Coronary artery (tissue), 2 donors: ENCODE data around the gene BMERB1.

Experiments
- DNase-seq: peaks from one replicate; pipeline ENCODE4 v3.0.0-alpha.2; 2017; ENCODE audit warnings: low spot score
- H3K27ac ChIP-seq, 2 donors: fragments of 200-600 bp; sonication (generic); one replicate each; pipeline ENCODE4 v1.5.1; 2016 to 2019
- H3K4me3 ChIP-seq: fragments of 200-600 bp; sonication (generic); 2 replicates; pipeline ENCODE4 v1.5.1; 2016; ENCODE audit warnings: mild to moderate bottlenecking, moderate library complexity
- TF ChIP-seq, protein P1 (sequence below): fragments of 200-600 bp; sonication (generic); IDR thresholded peaks from one replicate; pipeline ENCODE4 v1.5.1; 2019; ENCODE audit warnings: antibody characterized with exemption

BMERB1 gene

GRCh38 chr16:15609286-15609649, 174.9 kb downstream of the BMERB1 start:
- no peak overlapping the region for H3K27ac ChIP-seq
- DNase-seq: no peak
- no peak overlapping the region for H3K4me3 ChIP-seq
- TF ChIP-seq, protein P1, sequence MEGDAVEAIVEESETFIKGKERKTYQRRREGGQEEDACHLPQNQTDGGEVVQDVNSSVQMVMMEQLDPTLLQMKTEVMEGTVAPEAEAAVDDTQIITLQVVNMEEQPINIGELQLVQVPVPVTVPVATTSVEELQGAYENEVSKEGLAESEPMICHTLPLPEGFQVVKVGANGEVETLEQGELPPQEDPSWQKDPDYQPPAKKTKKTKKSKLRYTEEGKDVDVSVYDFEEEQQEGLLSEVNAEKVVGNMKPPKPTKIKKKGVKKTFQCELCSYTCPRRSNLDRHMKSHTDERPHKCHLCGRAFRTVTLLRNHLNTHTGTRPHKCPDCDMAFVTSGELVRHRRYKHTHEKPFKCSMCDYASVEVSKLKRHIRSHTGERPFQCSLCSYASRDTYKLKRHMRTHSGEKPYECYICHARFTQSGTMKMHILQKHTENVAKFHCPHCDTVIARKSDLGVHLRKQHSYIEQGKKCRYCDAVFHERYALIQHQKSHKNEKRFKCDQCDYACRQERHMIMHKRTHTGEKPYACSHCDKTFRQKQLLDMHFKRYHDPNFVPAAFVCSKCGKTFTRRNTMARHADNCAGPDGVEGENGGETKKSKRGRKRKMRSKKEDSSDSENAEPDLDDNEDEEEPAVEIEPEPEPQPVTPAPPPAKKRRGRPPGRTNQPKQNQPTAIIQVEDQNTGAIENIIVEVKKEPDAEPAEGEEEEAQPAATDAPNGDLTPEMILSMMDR: no peak

DNA sequence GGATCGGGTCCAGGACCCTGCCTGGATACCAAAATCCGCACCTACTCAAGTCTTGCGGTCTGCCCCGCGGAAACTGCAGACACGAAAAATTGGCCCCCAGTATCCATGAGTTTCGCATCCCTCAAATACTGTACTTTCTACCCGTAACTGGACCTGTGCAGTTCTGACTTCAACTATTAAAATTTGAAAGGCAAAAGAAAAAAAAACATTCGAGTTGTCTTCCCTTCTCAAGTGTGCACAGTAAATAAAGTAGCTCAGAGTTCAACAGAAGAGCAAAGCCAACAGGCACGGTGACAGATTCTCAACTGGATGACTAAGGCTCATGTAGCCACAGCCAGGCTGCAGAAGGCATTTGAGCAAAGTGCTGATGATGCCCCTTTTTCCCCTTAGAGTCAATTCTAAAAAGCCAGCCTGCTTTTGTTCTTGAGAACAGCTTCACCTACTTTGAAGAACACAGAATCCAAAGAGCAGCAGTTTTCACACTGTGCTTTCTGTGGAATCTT, 176.0 kb downstream of the BMERB1 start:
- no peak for DNase-seq
- H3K27ac ChIP-seq: no peak overlapping the region
- TF ChIP-seq, protein P1: no peak
- H3K4me3 ChIP-seq: no peak overlapping the region

DNA sequence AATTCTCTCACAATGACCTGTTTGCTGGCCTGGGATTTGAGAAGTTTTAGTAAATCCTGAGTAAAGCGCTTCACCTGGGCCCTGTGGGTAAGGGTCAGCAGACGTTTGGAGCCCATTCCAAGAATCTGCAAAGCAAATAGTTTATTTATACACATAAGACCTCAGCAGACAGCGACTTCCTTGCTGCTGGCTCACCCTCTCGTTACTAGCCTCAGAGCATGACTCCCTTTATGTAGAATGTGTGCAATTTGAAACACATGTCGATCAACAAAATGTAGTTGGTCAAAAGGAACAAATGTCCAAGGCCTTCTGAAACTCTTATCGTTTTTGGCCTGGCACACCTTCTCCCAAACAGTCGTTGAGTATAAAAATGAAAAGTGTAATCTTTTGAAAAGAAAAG, 177.2 kb downstream of the BMERB1 start:
- no peak overlapping the region for H3K27ac ChIP-seq

GRCh38 chr16:15613676-15614075, 179.3 kb downstream of the BMERB1 start:
- no peak for DNase-seq
- TF ChIP-seq, protein P1: no peak
- H3K27ac ChIP-seq: no peak overlapping the region
- H3K4me3 ChIP-seq: no peak overlapping the region

More for the DNA sequence above, 177.2 kb downstream of the BMERB1 start:
- TF ChIP-seq, protein P1: no peak
- no peak overlapping the region for H3K4me3 ChIP-seq
- DNase-seq: no peak

DNA sequence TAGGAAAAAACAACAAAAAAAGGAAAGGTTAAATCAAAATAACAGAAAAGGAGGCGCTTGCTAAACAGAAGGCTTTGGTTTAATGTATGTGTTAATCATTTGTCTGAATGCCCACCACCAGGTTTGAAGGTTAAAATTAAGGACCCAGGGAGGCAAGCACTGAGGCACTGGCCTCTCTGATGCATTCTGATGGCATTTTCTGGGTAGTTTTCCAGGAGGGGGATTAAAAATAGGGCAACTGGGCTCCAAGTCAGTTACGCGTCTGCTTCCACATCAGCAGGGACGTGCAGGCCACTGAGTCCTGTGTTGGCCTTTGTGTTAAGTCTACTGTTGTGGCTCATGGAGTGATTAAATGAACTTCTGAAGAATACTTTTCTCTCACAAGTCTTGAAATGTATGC, 181.6 kb downstream of the BMERB1 start:
- TF ChIP-seq, protein P1: no peak
- H3K27ac ChIP-seq: no peak overlapping the region
- no peak overlapping the region for H3K4me3 ChIP-seq
- DNase-seq: no peak

- no peak for DNase-seq
- TF ChIP-seq, protein P1: no peak
- Histone ChIP-seq H3K27ac (no peak overlapping the region), H3K4me3 (no peak overlapping the region)
Observed at GRCh38 chr16:15616475-15617165, 182.2 kb downstream of the BMERB1 start.

- TF ChIP-seq, protein P1: no peak
- no peak for DNase-seq
- no peak overlapping the region for H3K27ac ChIP-seq
- H3K4me3 ChIP-seq: no peak overlapping the region
Observed at GRCh38 chr16:15617901-15618300, 183.5 kb downstream of the BMERB1 start.
